SKM-1 (cell line): Measurements from ENCODE around the gene MVB12B.

Experiments
- DNase-seq: peaks from one replicate; lab custom pipeline; 2025; ENCODE audit not compliant: unreplicated experiment; lab: John Stamatoyannopoulos, UW

Gene MVB12B

DNA sequence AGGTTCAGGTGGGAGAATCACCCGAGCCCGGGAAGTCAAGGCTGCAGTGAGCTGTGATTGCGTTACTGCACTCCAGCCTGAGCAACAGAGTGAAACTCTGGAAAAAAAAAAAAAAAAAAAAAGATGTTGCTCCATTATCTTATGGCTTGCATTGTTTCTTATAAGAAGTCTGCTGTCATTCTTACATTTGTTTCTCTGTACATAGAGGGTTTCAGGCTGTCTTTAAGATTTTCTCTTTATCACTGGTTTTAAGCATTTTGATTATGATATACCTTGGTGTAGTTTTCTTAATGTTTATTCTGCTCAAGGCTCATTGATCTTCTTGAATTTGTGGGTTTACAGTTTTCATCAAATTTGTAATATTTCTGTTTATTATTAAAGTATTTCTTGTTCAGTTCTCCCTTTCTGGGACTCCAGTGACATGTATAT is 35.2 kb downstream of the MVB12B start:
- DNase-seq: no peak

DNA sequence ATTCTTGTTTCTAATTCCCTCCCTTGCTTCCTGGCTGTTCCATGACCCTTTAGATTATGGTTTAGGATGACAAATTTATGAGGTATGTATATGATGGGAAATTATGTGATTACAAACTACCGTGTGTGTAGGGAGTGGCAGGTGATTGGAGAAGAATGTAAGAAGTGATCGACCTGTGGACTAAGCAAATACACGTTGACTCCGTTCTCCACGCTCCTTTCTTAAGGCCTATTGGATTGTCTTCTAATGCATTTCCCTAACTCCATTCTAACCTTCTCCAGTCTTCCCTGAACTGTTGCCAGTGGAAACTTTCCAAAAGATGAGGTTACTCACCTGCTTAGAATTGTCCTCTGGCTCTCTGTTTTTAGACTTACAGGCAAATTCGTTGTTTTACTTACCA is 36.6 kb downstream of the MVB12B start:
- no peak for DNase-seq

DNA sequence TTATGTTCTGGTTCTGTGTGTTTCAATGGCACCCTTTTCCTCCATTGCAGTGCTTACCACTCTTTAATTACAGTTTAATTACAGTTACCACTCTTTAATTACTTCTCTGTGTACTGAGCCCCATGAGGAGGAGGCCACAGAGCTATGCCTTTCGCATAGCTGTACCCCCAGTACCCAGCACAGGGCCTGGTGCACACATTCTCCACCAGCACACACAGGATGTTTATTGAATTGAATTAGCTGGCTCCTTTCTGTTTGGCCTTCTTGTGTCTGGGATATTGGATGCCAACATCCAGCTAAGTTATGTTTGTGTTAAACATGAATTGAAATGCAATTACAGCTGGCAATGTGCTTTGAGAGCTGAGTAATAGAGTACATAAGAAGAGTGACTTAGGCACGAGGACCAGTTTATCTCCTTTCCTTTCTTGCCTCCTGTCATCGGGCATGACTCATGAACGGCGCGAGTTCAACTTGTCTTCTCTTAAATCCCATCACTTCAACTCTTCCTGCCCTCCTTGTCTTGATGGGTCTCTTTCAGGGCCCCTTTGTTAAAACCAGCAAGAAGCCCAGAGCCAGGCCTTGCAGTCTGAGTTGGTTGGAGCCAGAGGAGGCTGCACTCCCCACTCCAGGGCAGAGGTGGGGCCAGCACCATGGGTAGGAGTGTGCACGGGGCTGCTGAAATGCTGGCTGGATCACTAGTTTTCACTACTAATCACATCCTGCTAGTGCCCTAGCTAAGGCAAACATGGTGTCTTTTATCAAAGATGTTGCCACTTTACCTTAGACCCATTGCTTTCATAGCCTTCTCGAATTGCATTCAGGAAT is 37.4 kb downstream of the MVB12B start:
- DNase-seq: no peak

DNA sequence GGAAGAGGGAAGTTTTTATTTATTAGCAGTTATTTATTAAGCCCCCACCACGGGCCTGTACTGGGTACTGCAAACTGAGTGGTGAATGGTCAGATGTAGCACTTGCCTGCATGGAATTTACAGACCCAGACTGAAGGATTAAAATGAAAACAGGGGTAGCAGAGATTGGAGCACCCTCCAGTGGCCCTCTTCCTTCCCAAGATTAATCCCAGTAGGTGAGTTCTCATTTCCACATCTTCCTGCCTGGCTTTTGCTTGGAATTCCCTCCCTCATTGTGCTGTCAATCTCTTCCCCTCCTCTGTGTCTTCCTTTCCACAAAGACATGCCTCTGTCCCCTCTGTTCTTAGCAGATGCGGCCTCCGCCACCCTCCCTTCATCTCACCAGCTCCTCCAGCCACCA is 39.2 kb downstream of the MVB12B start:
- DNase-seq: no peak

DNA sequence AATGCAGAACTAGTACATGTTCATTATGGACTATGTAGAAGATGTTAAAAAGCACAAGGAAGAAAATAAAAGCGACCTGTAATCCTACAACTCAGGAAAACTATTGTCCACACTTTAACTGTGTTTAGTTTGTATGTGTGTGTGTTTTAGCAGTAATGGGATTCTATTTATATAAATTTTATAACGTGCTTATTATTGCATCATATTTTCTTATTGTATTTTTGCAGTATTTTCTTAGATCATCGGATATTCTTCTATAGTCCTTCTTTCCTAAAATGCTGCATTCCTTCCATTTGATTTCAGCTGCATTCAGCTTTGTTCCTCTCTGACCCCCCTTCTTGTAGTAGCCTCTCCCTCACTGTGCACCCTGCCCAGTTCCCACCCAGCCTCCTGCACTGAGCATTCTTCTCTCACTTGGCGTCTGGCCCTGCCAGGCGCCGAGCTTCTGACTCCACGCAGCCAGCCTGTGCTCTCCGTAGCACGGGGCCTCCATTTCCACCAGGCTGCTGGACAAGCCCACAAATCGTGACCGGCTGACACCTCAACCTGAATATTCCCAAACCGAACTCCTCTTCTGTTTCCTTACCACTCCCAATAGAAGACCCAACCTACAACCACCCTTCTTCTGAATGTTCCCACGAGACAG is 39.9 kb downstream of the MVB12B start:
- DNase-seq: no peak

DNA sequence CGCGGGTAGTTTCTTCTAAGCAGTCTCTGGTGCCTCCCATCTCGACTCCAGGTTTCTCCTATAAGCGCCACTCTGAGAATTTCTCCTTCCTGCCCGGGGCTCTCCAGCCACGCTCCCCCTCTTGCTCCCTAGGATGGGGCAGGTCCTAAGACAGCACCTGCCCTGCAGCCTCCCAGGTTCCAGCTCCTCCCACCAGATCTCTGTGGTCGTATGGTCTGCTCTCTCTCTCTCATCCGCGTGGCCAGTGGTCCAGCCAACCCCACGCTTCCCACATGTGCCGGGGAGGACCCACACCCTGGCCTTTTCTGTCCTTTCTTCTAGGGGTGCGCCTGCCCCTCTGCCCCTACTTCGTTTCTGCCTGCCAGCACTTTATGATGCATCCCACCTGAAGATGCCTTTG is 40.5 kb downstream of the MVB12B start:
- no peak for DNase-seq

DNA sequence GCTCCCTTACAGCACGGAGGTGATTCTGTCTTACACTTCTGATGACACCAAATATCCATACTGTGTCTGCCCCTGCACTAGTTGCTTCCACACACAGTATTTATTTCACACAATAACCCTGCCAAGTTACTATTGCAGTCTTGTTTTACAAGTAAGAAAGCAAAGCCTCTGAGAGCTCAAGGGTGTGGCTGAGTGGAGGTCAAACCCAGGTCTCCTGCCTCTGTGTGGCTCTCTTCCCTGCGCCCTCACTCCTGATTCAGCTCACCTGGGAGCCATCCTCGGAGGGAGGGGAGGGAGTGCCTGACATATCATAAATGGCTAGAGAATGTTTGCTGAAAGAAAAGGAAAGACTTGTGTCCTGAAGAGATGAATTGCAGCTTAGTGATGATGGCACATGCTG is 41.0 kb downstream of the MVB12B start:
- no peak for DNase-seq

DNA sequence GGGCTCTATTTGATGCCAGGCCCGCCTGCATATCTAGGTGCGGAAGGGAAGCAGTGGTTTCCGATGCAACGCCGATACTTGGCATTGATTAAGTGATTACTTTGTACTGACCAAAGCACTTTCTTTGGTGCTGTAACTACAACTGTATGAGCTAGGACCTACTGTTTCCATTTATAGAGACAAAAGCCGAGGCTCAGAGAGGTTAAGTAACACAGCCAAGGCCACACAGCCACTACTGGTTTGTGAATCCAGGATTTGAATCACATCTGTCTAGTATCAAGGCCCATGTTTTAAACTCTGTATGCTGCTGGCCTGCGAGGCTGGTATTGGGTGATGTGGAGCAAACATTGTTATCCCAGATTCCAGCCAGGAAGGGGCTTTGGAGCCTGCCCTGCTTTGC is 41.4 kb downstream of the MVB12B start:
- DNase-seq: no peak

DNA sequence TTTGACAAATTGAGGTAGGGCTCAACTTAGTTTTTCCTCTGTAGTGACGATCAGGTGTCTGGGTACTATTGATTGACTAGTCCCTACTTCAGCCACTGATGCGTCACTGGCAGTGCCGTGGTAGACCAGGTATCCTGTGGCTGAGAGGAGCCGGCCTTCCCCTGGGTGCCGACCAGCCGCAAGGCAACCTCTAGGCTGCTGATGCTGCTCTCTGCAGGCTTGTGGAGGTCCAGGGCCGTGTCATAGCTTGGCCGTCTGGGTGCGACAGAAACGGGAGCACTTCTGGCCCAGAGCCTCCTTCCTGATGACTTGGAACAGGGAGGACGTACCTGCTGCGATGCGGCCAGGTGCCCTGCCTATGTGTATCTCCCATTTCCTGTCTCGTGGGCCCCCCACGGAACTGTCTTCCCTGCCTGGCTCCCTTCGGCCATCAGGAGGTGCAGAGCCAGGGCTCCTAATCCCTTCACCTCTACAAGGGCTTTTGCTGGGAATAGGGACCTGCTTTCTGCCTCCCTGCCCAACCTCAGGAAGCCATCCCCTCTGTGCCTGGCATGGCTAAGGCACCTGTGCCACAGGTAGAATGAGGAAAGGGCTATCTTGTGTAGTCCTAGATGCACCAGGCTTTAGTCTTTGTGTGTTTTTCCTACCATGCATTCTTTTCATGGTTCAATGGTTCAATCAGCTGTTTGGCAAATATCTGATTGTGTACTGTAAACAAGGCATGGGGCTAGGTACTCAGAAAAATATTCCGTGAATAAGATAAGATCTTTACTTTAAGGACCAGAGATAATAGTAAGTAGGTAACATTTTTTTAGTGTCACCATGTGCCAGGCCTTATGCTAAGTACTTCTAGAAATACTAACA is 44.6 kb downstream of the MVB12B start:
- DNase-seq: no peak

DNA sequence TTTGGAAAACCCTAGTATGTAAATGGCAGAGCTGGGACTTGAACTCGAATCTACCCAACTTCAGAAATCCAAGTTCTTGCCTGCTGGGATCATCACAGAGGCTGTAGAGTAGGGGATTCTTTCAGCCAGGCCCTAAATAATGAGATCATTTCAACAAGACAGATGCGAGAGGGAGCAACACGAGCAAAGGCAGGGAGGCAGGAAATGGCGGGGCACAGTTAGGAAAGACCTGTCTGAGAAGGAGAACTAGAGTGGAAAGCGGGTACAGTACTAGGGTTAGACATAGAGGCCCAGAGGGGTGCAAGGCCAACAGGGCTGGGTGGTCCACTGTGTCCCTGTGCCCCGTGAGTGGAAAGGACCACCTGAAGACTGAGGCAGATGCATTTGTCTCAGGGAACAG is 46.1 kb downstream of the MVB12B start:
- DNase-seq: no peak

DNA sequence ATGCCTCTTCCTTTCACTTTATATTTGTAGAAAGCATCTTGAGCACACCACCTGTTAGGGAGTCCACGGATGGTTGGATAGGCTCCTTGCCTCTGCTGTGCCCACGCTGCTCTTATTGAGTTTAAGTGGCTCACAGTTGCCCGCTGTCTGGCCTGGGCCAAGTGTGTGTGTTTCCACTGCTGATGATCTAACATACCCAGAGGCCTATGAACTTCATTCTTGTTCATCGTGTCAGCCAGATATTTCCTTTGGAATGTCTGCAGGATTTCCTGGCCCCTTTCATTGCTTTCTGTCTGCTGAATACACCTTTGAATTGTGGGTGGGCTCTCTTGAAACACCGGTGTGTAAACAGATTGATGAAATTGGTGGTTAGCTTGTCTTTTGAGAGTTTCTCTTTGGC is 46.6 kb downstream of the MVB12B start:
- no peak for DNase-seq

DNA sequence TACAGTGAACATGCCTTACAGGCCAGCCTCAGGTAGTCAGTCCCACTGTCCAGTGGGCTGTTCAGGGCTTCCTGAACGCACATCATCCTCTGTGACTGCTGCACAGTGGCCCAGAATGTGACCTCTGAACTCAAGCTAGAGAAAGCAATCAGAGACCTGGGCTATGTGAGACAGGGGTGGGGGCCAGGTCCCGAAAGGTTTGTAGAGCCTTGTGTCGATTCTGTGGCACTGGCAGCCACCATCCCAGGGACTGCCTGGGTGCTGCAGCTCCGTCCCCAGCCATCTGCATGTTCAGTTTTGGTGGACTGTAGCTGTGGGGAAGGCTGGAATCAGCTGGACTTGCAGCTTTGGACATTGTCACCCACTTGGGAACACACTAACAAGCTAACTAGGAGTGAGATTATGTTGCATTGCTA is 47.7 kb downstream of the MVB12B start:
- no peak for DNase-seq

DNA sequence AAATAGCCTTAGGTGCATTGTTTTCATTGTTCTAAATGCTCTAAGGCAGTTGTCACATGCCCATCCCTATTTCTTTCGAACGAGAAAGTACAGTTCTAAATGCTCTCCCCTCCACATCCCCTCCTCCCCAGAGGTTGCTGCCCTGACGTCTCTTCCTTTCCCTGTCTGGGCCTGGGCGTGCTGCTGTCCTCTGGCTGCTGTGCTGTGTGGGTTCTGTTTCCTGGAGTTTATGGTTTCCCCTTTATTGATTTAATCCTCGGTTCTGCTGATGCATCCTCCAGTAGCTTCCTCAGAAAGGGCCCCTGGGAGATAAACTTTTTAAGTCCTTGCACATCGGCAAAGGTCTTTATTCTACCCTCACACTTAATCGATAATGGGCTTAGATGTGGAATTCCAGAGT is 48.8 kb downstream of the MVB12B start:
- DNase-seq: peak; percentile 16

DNA sequence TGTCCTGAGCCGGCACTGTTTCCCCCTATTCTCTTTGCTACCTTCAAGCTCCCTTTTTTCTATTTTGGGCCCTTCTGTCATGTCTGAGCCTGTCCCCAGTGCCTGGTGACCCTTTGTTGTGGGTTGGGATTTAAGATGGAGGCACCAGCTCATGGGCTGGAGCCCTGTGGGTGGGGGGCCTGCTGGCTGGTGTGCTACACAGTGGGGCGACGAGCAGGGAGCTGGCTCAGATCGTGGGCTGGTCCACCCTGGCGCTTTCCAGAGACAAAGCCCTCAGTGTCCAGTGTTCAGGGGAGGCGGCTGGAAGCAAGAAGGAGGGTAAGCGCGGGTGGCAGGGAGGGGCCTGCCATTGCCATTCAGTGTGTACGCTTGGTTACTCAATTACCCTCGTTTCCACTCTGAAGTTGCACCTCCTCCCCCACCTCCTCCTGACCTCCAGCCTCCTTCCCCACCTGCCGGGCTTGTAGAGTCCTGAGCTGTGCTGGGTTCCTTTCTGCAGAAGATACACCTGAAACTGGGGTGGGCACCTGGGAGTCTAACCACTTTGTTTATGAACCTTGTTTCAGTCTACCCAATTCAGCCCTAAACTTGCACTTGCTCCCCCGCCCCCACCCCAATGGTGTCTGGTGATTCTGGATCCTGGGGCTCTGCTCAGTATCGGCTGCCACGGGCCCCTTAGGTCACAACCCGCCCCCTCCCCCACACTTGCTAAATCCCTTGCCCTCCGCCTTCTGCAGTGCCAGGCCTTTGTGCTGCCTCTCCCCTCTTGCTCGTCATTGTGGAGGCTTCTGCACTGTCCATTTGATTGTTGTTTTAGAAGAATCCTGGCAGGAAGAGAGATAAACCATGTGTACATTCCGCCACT is 49.9 kb downstream of the MVB12B start:
- no peak for DNase-seq

DNA sequence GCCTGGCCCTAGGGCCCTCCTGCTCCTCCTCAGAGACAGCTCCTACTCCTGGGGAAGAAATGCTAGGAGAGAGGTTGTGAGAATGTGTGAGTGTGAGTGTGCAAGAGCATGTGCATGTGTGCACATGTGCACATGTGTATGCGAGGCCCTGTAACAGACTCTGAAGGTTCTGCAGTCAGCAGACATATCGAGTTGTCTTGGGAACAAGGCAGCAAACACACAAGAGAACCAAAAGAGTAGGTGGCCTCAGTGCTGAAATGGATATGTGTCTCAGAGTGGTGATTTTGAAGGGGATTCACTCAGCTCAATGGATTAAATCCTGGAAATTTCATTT is 50.5 kb downstream of the MVB12B start:
- no peak for DNase-seq

DNA sequence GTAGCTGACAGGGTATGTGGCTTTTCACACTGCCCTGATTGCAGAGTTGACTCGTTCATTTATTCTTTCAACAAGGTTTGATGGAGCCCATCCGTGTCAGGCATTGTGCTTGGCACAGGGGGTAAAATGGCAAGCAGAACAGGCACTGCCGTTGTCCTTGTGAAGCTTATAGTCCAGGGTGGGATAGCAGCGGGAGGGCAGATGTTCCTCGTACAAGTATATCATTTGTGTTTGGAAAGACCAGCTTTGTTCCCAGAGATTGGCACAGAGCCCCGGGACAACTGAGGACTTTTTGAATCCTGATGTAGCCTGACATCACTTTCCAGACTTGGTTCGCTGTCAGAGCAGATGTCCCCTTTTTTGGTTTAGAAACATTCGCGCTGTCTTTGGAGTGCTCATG is 50.9 kb downstream of the MVB12B start:
- no peak for DNase-seq

DNA sequence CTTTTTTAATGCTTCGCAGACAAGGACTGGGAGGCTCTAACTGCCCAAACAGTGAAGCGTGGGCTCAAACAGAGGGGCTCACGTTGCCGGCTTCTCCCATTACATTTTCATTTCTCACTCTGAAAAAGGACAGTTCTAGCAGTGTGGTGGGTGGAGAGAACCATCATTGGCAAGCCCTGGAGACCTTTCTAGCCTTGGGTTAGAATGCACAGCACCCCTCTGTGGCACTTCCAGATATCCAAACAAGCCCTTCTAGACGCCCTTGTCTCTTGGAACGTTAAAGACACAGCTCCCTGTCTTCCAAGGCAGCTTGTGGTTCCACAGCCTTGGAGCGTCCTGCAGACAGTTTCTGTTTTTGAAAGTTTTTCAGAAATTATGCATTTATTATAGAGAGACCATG is 52.1 kb downstream of the MVB12B start:
- DNase-seq: no peak

DNA sequence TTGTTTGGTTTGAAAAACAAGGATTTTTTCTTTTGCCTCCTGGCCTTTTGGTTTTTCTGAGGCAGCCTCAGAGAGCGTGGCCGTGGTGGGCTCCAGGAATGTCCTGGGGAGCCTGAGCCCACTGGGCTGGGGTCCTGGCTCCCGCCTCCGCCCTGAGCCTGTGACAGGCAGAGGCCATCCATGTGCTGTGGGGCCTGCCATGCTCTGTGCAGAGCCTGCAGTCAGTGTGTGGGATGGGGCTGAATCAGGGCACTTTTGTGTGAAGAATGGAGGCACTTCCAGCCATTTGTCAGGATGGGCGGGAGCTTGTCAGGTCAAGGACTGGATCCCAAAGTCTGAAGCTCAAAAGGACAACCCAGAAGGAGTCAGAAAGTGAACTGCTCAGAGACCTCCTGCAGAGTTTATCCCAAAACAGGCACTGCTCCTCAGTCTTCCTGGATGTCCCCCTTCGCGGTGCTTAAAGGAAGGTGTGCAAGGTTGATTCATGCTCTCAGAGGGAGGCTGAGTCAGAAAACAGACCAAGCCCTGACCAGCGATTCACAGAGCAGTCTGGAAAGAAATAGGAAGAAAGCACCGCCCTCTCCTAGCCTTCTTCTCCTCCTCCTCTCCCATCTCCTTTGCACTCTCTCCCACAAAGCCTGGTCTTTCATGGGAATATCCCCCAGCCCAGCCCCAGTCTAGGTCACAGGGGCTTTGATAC is 53.2 kb downstream of the MVB12B start:
- no peak for DNase-seq

DNA sequence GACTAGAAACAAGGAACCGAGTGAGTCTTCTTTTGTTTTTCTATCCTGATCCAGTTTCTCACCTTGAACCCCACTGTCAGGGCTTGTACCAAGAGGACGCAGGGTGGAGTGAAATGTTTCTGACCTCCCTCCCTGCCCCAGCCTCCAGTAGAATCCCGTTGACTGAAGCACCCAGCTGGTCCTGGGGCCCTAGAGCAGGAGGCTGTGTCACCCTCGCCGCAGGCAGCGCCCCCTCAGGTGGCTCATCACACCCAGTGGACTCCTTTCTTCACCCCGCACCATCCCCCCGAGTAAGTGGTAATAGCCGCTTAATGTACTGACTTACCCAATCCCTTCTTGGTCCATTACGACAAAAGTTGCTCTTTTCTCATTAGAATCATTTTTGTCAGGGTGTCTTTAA is 53.8 kb downstream of the MVB12B start:
- DNase-seq: no peak

DNA sequence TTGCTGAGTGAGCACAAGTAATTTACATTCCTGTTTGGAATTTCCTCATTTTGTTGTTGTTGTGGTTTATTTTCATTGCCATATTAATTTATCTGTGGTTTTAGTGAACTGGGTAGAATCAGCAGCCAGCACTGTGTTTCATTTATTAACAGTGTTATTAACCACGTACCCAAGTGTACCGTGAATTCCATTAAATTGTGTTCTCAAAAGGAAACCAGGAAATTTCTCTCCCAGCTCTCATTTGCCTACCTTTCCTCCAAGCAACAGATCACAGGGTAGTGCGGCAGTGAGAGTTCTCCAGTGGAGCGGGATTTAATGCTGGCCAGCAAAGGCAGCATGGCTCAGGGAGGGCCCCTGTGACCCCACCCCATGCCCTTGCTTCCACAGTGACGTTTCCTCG is 54.6 kb downstream of the MVB12B start:
- no peak for DNase-seq
